ENCODE data around the gene SPEM3.

- TF ChIP-seq BRCA1 (IDR thresholded peaks at IDR 0.05; ENCODE audit: low read depth, low read length) (no peak), BCL3 (IDR thresholded peaks at IDR 0.05; ENCODE audit: borderline replicate concordance, insufficient read depth, low read depth, low read length, poor library complexity, severe bottlenecking) (no peak), SP1 (IDR thresholded peaks at IDR 0.05; ENCODE audit: low read depth, low read length) (no peak), BACH1 (IDR thresholded peaks at IDR 0.05; ENCODE audit: borderline replicate concordance) (no peak), POLR2AphosphoS2 (IDR thresholded peaks at IDR 0.05; ENCODE audit: low read depth, low read length) (no peak), EZH2 (IDR thresholded peaks at IDR 0.05; ENCODE audit: borderline replicate concordance, control insufficient read depth, low read depth, low read length) (no peak), SMAD1 (IDR thresholded peaks at IDR 0.05; ENCODE audit: low read depth, partially characterized antibody) (no peak), GABPA (IDR thresholded peaks at IDR 0.05; ENCODE audit: low read depth) (no peak), POLR2A (IDR thresholded peaks at IDR 0.05; ENCODE audit: low read depth, low read length) (no peak)
Observed at GRCh38 chr17:7428557-7428956, at the start of gene SPEM3.

Data from GM12878 (cell line).